CD14-positive monocyte (primary cell): ENCODE results near the gene CCDC188. TPM values are rescaled to one million over a fixed set of nuclear protein-coding genes. Genes with fewer than 3 reads are reported as not detected.

Experiments
- DNase-seq, 3 donors: peaks; one replicate each; pipeline ENCODE4 v3.0.0-alpha.2; 2011 to 2022
- H2AFZ ChIP-seq: 2 replicates; pipeline ENCODE4 v1.6.0; 2012; ENCODE audit warnings: mild to moderate bottlenecking, low read depth, low read length, inconsistent platforms; ENCODE audit not compliant: insufficient read depth, poor library complexity, severe bottlenecking
- H3K27ac ChIP-seq, 2 donors: 1 replicate in 1 of 2; 2 replicates in 1 of 2; pipeline ENCODE4 v1.5.1; 2012 to 2013; ENCODE audit warnings: low read length in 2 of 2, control low read depth in 1 of 2, inconsistent platforms in 1 of 2, low read depth in 1 of 2, mild to moderate bottlenecking in 1 of 2
- H3K27me3 ChIP-seq, 2 donors: one replicate each; pipeline versions ENCODE4 v1.6.0 to v1.6.1; 2011 to 2013; ENCODE audit warnings: low read length in 2 of 2; ENCODE audit not compliant: control insufficient read depth in 2 of 2, insufficient read depth in 2 of 2
- H3K36me3 ChIP-seq, 2 donors: replicated peaks in 1 of 2; 1 replicate in 1 of 2; 2 replicates in 1 of 2; pipeline versions ENCODE4 v1.5.1 to v1.6.1; 2012 to 2013; ENCODE audit warnings: low read length in 2 of 2, control low read depth in 1 of 2, inconsistent platforms in 1 of 2, mild to moderate bottlenecking in 1 of 2; ENCODE audit not compliant: insufficient read depth in 2 of 2, control insufficient read depth in 1 of 2
- H3K4me1 ChIP-seq, 2 donors: 1 replicate in 1 of 2; 2 replicates in 1 of 2; pipeline versions ENCODE4 v1.5.1 to v1.6.1; 2012 to 2013; ENCODE audit warnings: low read length in 2 of 2, control low read depth in 1 of 2, inconsistent platforms in 1 of 2, mild to moderate bottlenecking in 1 of 2, moderate library complexity in 1 of 2; ENCODE audit not compliant: insufficient read depth in 2 of 2, control insufficient read depth in 1 of 2
- H3K4me2 ChIP-seq: replicated peaks from 2 replicates; pipeline ENCODE3; 2012; ENCODE audit warnings: low read length, moderate library complexity, mild to moderate bottlenecking; ENCODE audit not compliant: poor library complexity, severe bottlenecking; ENCODE audit errors: extremely low read depth
- H3K4me3 ChIP-seq, 3 experiments: fragments of 200-600 bp in 1 of 3; sonication (generic) in 1 of 3; replicated peaks in 1 of 3; 1 replicate in 2 of 3; 2 replicates in 1 of 3; pipeline ENCODE4 v1.5.1; 2011 to 2013; ENCODE audit warnings: low read length in 3 of 3, mild to moderate bottlenecking in 3 of 3, control low read depth in 2 of 3, low read depth in 2 of 3, inconsistent platforms in 1 of 3, moderate library complexity in 1 of 3
- H3K79me2 ChIP-seq: 2 replicates; pipeline ENCODE4 v1.6.0; 2012; ENCODE audit warnings: mild to moderate bottlenecking, control low read depth, inconsistent platforms, low read length, moderate library complexity; ENCODE audit not compliant: insufficient read depth
- H3K9ac ChIP-seq: 2 replicates; pipeline ENCODE4 v1.6.0; 2017; ENCODE audit warnings: low read length, mild to moderate bottlenecking; ENCODE audit not compliant: insufficient read depth, poor library complexity, severe bottlenecking
- H3K9me3 ChIP-seq, 2 donors: replicated peaks in 1 of 2; 1 replicate in 1 of 2; 2 replicates in 1 of 2; pipeline versions ENCODE4 v1.5.1 to v1.6.1; 2012 to 2013; ENCODE audit warnings: low read length in 2 of 2, control low read depth in 1 of 2; ENCODE audit not compliant: control insufficient read depth in 1 of 2, insufficient read depth in 1 of 2
- H4K20me1 ChIP-seq: 2 replicates; pipeline ENCODE4 v1.6.0; 2012; ENCODE audit warnings: mild to moderate bottlenecking, low read length, control low read depth, moderate library complexity; ENCODE audit not compliant: insufficient read depth
- H3K27ac Mint-ChIP-seq, 7 donors: one replicate each; pipeline ENCODE4 v1.8.0; 2020; ENCODE audit warnings: mild to moderate bottlenecking in 7 of 7, mixed read lengths in 7 of 7, moderate library complexity in 6 of 7, inconsistent platforms in 2 of 7
- H3K27me3 Mint-ChIP-seq, 3 donors: one replicate each; pipeline ENCODE4 v1.8.0; 2021 to 2022; ENCODE audit warnings: low read depth in 3 of 3, mild to moderate bottlenecking in 3 of 3, mixed read lengths in 3 of 3, moderate library complexity in 3 of 3, inconsistent platforms in 1 of 3
- H3K36me3 Mint-ChIP-seq, 2 donors: one replicate each; pipeline ENCODE4 v1.8.0; 2020; ENCODE audit warnings: mixed read lengths in 2 of 2, inconsistent platforms in 1 of 2, mild to moderate bottlenecking in 1 of 2
- H3K4me1 Mint-ChIP-seq: one replicate; pipeline ENCODE4 v1.8.0; 2020; ENCODE audit warnings: mild to moderate bottlenecking, mixed read lengths
- H3K4me3 Mint-ChIP-seq, 2 donors: one replicate each; pipeline ENCODE4 v1.8.0; 2020; ENCODE audit warnings: mild to moderate bottlenecking in 2 of 2, mixed read lengths in 2 of 2, moderate library complexity in 1 of 2
- H3K9me3 Mint-ChIP-seq, 7 donors: one replicate each; pipeline ENCODE4 v1.8.0; 2020 to 2022; ENCODE audit warnings: mixed read lengths in 7 of 7, mild to moderate bottlenecking in 6 of 7, moderate library complexity in 6 of 7, inconsistent platforms in 2 of 7
- WGBS: methylation state at CpG from one replicate; pipeline ENCODE4 v1.1.5; 2013; ENCODE audit warnings: missing lambda C conversion rate; ENCODE audit not compliant: insufficient coverage; 5-methylcytosine and 5-hydroxymethylcytosine counted together
- intact Hi-C, 2 donors: fragments of 100-400 bp; cut with micrococcal nuclease; formaldehyde crosslinking; loops; one replicate each; pipeline versions ENCODE4 v1.15.0 to v1.15.1; 2023
- polyA plus RNA-seq, 3 donors: library from polyadenylated mRNA; depleted of rRNA in 1 of 3; unstranded in 2 of 3; stranded (reverse) in 1 of 3; fragments of 300-500 nt in 2 of 3; fragments of >200 nt in 1 of 3; fragmentation: Illumina TruSeq in 2 of 3; gene quantifications; 1 replicate in 2 of 3; 2 replicates in 1 of 3; pipeline ENCODE4 v1.2.3, GENCODE V29; 2012 to 2021
- TF ChIP-seq, protein P1 (sequence below): fragments of 200-600 bp; IDR thresholded peaks from one replicate; pipeline ENCODE4 v1.8.0; 2022; ENCODE audit warnings: antibody characterized with exemption, mild to moderate bottlenecking

The CCDC188 gene
- polyA plus RNA-seq, 3 donors = 0.15 TPM; not detected in 2

DNA sequence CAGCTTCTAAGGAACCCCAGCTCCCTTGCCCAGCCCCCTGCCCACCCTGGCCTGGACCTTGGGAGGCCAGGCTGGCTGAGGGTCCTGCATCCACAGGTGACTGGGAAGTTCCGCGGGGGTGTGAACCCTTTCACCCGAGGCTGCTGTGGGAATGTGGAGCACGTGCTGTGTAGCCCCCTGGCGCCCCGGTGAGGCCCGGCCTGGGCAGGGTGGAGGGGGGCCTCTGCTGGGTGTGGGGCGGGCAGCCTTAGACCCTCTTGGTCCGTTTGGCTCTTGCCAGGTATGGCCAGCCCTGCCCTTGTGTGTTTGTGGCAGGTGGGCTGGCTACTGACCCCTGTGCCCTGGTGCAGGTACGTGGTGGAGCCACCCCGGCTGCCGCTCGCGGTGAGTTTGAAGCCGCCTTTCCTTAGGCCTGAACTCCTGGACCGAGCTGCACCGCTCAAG is 10.3 kb downstream of the CCDC188 start:
- DNase-seq = no peak
- Histone ChIP-seq H3K9ac (no peak overlapping the region), H3K79me2 (peaks cover 8% of the 10 kb centered on the region), H3K4me3 (no peak overlapping the region), H3K4me1 (no peaks in the 10 kb centered on the region), H3K9me3 (no peaks in the 10 kb centered on the region), H2AFZ (no peak overlapping the region), H4K20me1 (peaks cover 43% of the 10 kb centered on the region), H3K27me3 (no peaks in the 10 kb centered on the region), H3K36me3 (peaks cover 13 to 18% of the 10 kb centered on the region in 2 donors), H3K27ac (no peak overlapping the region), H3K4me2 (no peak overlapping the region)
- Mint-ChIP-seq H3K4me3 (no peak overlapping the region), H3K9me3 (no peaks in the 10 kb centered on the region), H3K36me3 (peaks cover 9 to 12% of the 10 kb centered on the region in 2 donors), H3K27me3 (peaks cover 0 to 2% (median 0%) of the 10 kb centered on the region in 3 donors), H3K4me1 (peaks cover 4% of the 10 kb centered on the region), H3K27ac (no peak overlapping the region)
- TF ChIP-seq, protein P1, sequence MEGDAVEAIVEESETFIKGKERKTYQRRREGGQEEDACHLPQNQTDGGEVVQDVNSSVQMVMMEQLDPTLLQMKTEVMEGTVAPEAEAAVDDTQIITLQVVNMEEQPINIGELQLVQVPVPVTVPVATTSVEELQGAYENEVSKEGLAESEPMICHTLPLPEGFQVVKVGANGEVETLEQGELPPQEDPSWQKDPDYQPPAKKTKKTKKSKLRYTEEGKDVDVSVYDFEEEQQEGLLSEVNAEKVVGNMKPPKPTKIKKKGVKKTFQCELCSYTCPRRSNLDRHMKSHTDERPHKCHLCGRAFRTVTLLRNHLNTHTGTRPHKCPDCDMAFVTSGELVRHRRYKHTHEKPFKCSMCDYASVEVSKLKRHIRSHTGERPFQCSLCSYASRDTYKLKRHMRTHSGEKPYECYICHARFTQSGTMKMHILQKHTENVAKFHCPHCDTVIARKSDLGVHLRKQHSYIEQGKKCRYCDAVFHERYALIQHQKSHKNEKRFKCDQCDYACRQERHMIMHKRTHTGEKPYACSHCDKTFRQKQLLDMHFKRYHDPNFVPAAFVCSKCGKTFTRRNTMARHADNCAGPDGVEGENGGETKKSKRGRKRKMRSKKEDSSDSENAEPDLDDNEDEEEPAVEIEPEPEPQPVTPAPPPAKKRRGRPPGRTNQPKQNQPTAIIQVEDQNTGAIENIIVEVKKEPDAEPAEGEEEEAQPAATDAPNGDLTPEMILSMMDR = no peak
- intact Hi-C loops = no loop called here
- WGBS = 95% methylated on average over 17 of the region's 17 CpGs

DNA sequence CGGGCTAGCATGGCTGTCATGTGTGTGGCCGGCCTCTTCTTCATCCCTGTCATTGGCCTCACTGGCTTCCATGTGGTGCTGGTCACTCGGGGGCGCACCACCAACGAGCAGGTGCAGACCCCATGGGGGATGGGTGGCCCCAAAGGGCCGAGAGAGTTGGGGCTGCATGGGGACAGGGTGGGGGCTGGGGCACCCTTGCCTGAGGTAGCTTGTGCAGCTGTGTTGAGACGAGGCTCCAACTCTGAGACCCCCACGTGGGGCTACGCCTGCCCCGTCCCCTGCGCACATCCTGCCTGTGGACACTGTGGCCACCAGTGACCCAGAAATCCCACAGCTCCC is 10.8 kb downstream of the CCDC188 start:
- H3K4me1 Mint-ChIP-seq = peaks cover 4% of the 10 kb centered on the region
- intact Hi-C loops = no loop called here
- peaks cover 9 to 10% of the 10 kb centered on the region in 2 donors for H3K36me3 Mint-ChIP-seq
- H3K4me3 Mint-ChIP-seq = no peak overlapping the region
- Histone ChIP-seq H3K36me3 (peaks cover 11 to 18% of the 10 kb centered on the region in 2 donors), H3K9ac (no peak overlapping the region), H2AFZ (no peak overlapping the region), H3K4me3 (no peak overlapping the region), H3K4me1 (no peaks in the 10 kb centered on the region), H3K27me3 (no peaks in the 10 kb centered on the region), H3K4me2 (no peak overlapping the region), H3K79me2 (peaks cover 8% of the 10 kb centered on the region), H4K20me1 (peaks cover 47% of the 10 kb centered on the region), H3K9me3 (no peaks in the 10 kb centered on the region), H3K27ac (no peak overlapping the region)
- no peak overlapping the region for H3K27ac Mint-ChIP-seq
- TF ChIP-seq, protein P1 = no peak
- 94% methylated on average over 10 of the region's 11 CpGs for WGBS
- H3K27me3 Mint-ChIP-seq = peaks cover 0 to 2% (median 0%) of the 10 kb centered on the region in 3 donors
- no peak for DNase-seq
- no peaks in the 10 kb centered on the region for H3K9me3 Mint-ChIP-seq
